Measurements from ENCODE around the gene SHF.
"Not testable (repeated sequence)": the region's sequence is repeated elsewhere in the genome, so short reads cannot be mapped to it uniquely, and the experiment has no call there.

Gene SHF

DNA sequence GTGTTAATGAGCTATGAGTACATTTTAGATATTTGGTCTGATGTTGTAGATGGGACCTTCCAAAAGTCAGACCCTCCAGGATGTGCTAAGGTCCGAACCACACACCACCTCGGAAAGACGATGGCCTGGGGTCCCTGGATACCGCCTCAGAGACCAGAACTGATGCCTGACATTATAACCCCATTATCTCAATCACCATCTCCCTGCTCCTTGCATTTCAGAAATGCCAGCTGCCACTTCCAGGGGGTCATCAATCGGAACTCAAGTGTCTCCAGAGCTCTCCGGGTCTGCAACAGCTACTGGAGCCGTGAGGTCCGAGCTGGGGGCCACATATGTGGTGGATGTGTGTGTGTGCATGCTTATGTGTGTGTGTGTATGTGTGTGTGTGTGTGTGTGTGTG, 50.1 kb downstream of the SHF start:
- H3K27me3 ChIP-seq (ENCODE audit: insufficient read depth, low read length, poor library complexity, severe bottlenecking): no peaks in the 10 kb centered on the region
- no peaks in the 10 kb centered on the region for H3F3A ChIP-seq (ENCODE audit: low read depth)
- no peaks in the 10 kb centered on the region for H4K20me1 ChIP-seq (ENCODE audit: insufficient read depth, low read length, poor library complexity, severe bottlenecking)
- H3K4me3 ChIP-seq (ENCODE audit: low read length, poor library complexity, severe bottlenecking): no peak overlapping the region
- H3K4me2 ChIP-seq (ENCODE audit: low read depth, low read length, poor library complexity, severe bottlenecking): no peak overlapping the region
- H3K36me3 ChIP-seq (ENCODE audit: insufficient read depth, low read length): no peaks in the 10 kb centered on the region
- H3K4me1 ChIP-seq (ENCODE audit: insufficient read depth, low read length, poor library complexity, severe bottlenecking): no peaks in the 10 kb centered on the region
- no peak overlapping the region for H3K9ac ChIP-seq (ENCODE audit: low read depth, low read length, poor library complexity, severe bottlenecking)
- no peaks in the 10 kb centered on the region for H3K9me3 ChIP-seq (ENCODE audit: insufficient read depth, low read depth, low read length)
- H3K79me2 ChIP-seq (ENCODE audit: insufficient read depth, low read length): no peaks in the 10 kb centered on the region
- no peaks in the 10 kb centered on the region for H3K9me2 ChIP-seq (replicated peaks; ENCODE audit: low read depth, low read length)
- no peak overlapping the region for H2AFZ ChIP-seq (ENCODE audit: low read length)
- no peak for TF ChIP-seq EZH2phosphoT487 (IDR thresholded peaks at IDR 0.05; ENCODE audit: borderline replicate concordance)
- TF ChIP-seq, protein P1, sequence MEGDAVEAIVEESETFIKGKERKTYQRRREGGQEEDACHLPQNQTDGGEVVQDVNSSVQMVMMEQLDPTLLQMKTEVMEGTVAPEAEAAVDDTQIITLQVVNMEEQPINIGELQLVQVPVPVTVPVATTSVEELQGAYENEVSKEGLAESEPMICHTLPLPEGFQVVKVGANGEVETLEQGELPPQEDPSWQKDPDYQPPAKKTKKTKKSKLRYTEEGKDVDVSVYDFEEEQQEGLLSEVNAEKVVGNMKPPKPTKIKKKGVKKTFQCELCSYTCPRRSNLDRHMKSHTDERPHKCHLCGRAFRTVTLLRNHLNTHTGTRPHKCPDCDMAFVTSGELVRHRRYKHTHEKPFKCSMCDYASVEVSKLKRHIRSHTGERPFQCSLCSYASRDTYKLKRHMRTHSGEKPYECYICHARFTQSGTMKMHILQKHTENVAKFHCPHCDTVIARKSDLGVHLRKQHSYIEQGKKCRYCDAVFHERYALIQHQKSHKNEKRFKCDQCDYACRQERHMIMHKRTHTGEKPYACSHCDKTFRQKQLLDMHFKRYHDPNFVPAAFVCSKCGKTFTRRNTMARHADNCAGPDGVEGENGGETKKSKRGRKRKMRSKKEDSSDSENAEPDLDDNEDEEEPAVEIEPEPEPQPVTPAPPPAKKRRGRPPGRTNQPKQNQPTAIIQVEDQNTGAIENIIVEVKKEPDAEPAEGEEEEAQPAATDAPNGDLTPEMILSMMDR (conservative IDR thresholded peaks at IDR 0.05; ENCODE audit: low read length): no peak

DNA sequence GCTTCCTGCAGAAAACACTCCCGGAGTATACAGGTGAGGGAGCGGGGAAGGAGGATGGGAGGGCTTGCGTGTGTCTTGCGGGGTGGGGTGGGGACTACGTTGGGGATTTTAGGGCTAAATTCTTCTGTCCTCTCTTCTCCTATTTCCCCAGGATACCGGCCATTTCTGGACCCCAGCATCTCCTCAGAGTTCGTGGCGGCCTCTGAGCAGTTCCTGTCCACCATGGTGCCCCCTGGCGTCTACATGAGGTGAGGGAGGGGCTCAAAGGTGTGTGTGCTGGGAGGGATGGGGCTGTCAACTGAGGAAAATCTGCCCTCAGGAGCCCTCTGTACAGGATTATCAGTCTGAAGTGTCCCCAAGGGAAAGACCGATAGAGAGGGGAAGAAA, 51.4 kb downstream of the SHF start:
- H3K9me2 ChIP-seq (replicated peaks; ENCODE audit: low read depth, low read length): no peaks in the 10 kb centered on the region
- H4K20me1 ChIP-seq (ENCODE audit: insufficient read depth, low read length, poor library complexity, severe bottlenecking): no peaks in the 10 kb centered on the region
- no peaks in the 10 kb centered on the region for H3K36me3 ChIP-seq (ENCODE audit: insufficient read depth, low read length)
- no peak for TF ChIP-seq EZH2phosphoT487 (IDR thresholded peaks at IDR 0.05; ENCODE audit: borderline replicate concordance)
- TF ChIP-seq, protein P1 (conservative IDR thresholded peaks at IDR 0.05; ENCODE audit: low read length): no peak
- no peaks in the 10 kb centered on the region for H3K79me2 ChIP-seq (ENCODE audit: insufficient read depth, low read length)
- H3K9ac ChIP-seq (ENCODE audit: low read depth, low read length, poor library complexity, severe bottlenecking): no peak overlapping the region
- no peak overlapping the region for H3K4me2 ChIP-seq (ENCODE audit: low read depth, low read length, poor library complexity, severe bottlenecking)
- H3K27me3 ChIP-seq (ENCODE audit: insufficient read depth, low read length, poor library complexity, severe bottlenecking): no peaks in the 10 kb centered on the region
- no peak overlapping the region for H3K4me3 ChIP-seq (ENCODE audit: low read length, poor library complexity, severe bottlenecking)
- H3F3A ChIP-seq (ENCODE audit: low read depth): no peaks in the 10 kb centered on the region
- H3K9me3 ChIP-seq (ENCODE audit: insufficient read depth, low read depth, low read length): no peaks in the 10 kb centered on the region
- H3K4me1 ChIP-seq (ENCODE audit: insufficient read depth, low read length, poor library complexity, severe bottlenecking): no peaks in the 10 kb centered on the region
- H2AFZ ChIP-seq (ENCODE audit: low read length): no peak overlapping the region

DNA sequence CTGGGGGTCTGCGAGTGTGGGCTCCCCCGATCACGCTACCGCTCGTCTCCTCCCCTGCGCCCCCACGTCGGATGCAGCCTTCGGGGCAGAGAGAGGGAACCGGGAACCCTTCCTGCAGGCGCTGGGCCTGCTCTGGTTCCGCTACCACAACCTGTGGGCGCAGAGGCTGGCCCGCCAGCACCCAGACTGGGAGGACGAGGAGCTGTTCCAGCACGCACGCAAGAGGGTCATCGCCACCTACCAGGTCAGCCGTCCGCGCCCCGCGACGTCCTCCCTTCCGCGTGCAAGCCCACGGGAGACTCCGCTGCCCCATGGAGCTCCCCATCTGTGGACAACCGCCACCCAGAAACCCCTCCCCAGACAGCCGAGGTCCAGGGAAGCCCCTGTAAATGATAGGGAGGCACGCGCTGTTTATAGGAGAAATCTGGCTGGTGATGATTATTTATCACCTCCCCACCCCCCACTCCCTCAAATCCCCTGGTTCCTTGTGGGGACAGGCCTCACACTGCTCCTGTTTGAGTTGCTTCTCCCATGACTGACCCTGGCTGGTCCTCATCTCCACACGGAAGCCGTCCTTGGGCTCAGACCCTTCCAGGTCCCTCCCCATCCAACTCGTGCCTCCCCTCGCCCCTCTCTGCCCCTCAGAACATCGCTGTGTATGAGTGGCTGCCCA, 51.9 kb downstream of the SHF start:
- not testable (repeated sequence) for H3K9me2 ChIP-seq (replicated peaks; ENCODE audit: low read depth, low read length); H3K4me1 ChIP-seq (ENCODE audit: insufficient read depth, low read length, poor library complexity, severe bottlenecking); H3K9me3 ChIP-seq (ENCODE audit: insufficient read depth, low read depth, low read length); H3K4me3 ChIP-seq (ENCODE audit: low read length, poor library complexity, severe bottlenecking); H4K20me1 ChIP-seq (ENCODE audit: insufficient read depth, low read length, poor library complexity, severe bottlenecking); H3F3A ChIP-seq (ENCODE audit: low read depth); H3K79me2 ChIP-seq (ENCODE audit: insufficient read depth, low read length); H3K27me3 ChIP-seq (ENCODE audit: insufficient read depth, low read length, poor library complexity, severe bottlenecking); H3K9ac ChIP-seq (ENCODE audit: low read depth, low read length, poor library complexity, severe bottlenecking); H2AFZ ChIP-seq (ENCODE audit: low read length); H3K36me3 ChIP-seq (ENCODE audit: insufficient read depth, low read length); H3K4me2 ChIP-seq (ENCODE audit: low read depth, low read length, poor library complexity, severe bottlenecking)

Measured in Loucy (cell line).